K562 (cell line): ENCODE results near the gene PPP2R2D. TPM values are rescaled to one million over a fixed set of nuclear protein-coding genes. Genes with fewer than 3 reads are reported as not detected.

Experiments used
- ATAC-seq: fragments of 200-7000 bp; cut with Tn5 transposase; 3 replicates; pipeline ENCODE4 v1.9.1; 2020; ENCODE audit warnings: moderate library complexity
- BruUV-seq: library from RNA; stranded (reverse); fragments of 400-500 nt; replicated peaks from 2 replicates; lab custom pipeline; 2021; lab: Mats Ljungman, UMichigan
- CTCF ChIA-PET: fragments of 300-600 bp; formaldehyde crosslinking; extraction: SDS; loops from one replicate; lab custom pipeline; 2021; ENCODE audit warnings: low intra/inter-chr PET ratio; lab: Yijun Ruan, JAX
- POLR2A ChIA-PET: fragments of 300-600, 350-650 bp; sonication (Branson Sonifier 250); formaldehyde crosslinking; extraction: SDS; loops from one replicate; lab custom pipeline; 2021; ENCODE audit warnings: antibody characterized with exemption, inconsistent platforms; lab: Yijun Ruan, JAX
- DNase-seq, 4 experiments: peaks; one replicate each; pipeline versions ENCODE4 v3.0.0 to v3.0.0-alpha.2; 2011 to 2018; ENCODE audit warnings: low spot score in 3 of 4, mixed read lengths in 3 of 4; ENCODE audit errors: extremely low read depth in 1 of 4
- FAIRE-seq: peaks from 2 replicates; lab custom pipeline; 2011; peaks lifted over from hg19 to GRCh38; lab: Jason Lieb, UNC
- H2AFZ ChIP-seq: 2 replicates; pipeline ENCODE4 v1.6.0; 2011; ENCODE audit warnings: low read depth, low read length, control low read depth, inconsistent platforms
- H3K27ac ChIP-seq: fragments of 200-600 bp; 3 replicates; pipeline ENCODE4 v1.8.0; 2011; ENCODE audit warnings: low read depth, mild to moderate bottlenecking, control low read depth, inconsistent platforms, low read length, moderate library complexity, mixed read lengths; ENCODE audit errors: extremely low read depth
- H3K27me3 ChIP-seq, 2 experiments: fragments of 300-600 bp in 1 of 2; 2 replicates in 1 of 2; 3 replicates in 1 of 2; pipeline versions ENCODE4 v1.6.0 to v1.8.0; 2011; ENCODE audit warnings: inconsistent platforms in 2 of 2, low read length in 2 of 2, mild to moderate bottlenecking in 1 of 2, mixed read lengths in 1 of 2, moderate library complexity in 1 of 2; ENCODE audit not compliant: control insufficient read depth in 2 of 2, insufficient read depth in 2 of 2
- H3K36me3 ChIP-seq: fragments of 300-600 bp; 3 replicates; pipeline ENCODE4 v1.8.0; 2011; ENCODE audit warnings: mild to moderate bottlenecking, low read length, inconsistent platforms; ENCODE audit not compliant: control insufficient read depth, insufficient read depth
- H3K4me1 ChIP-seq, 2 experiments: fragments of 200-600 bp in 1 of 2; replicated peaks in 1 of 2; 2 replicates in 1 of 2; 3 replicates in 1 of 2; pipeline versions ENCODE4 v1.5.1 to v1.8.0; 2011; ENCODE audit warnings: inconsistent platforms in 2 of 2, low read length in 2 of 2, mild to moderate bottlenecking in 1 of 2, mixed read lengths in 1 of 2, moderate library complexity in 1 of 2; ENCODE audit not compliant: control insufficient read depth in 2 of 2, insufficient read depth in 2 of 2
- H3K4me2 ChIP-seq: 2 replicates; pipeline ENCODE4 v1.6.1; 2011; ENCODE audit warnings: low read length, control low read depth, inconsistent platforms, mixed read lengths; ENCODE audit not compliant: insufficient read depth
- H3K4me3 ChIP-seq: fragments of 200-600 bp; sonication (generic), shearing (Covaris generic); 2 replicates; pipeline ENCODE4 v1.5.1; 2016; ENCODE audit warnings: control low read depth, inconsistent platforms
- H3K79me2 ChIP-seq: fragments of 200-600 bp; 3 replicates; pipeline ENCODE4 v1.8.0; 2011; ENCODE audit warnings: low read length, inconsistent platforms; ENCODE audit not compliant: control insufficient read depth, insufficient read depth
- H3K9ac ChIP-seq, 2 experiments: 2 replicates each; pipeline versions ENCODE4 v1.6.0 to v1.6.1; 2011; ENCODE audit warnings: low read depth in 2 of 2, low read length in 2 of 2, control low read depth in 1 of 2, inconsistent platforms in 1 of 2, mild to moderate bottlenecking in 1 of 2, mixed read lengths in 1 of 2; ENCODE audit not compliant: insufficient read depth in 1 of 2
- H3K9me1 ChIP-seq: one replicate; pipeline ENCODE4 v1.6.0; 2011; ENCODE audit warnings: inconsistent platforms, mild to moderate bottlenecking, low read length, moderate library complexity; ENCODE audit not compliant: control insufficient read depth, insufficient read depth
- H3K9me3 ChIP-seq: replicated peaks from 2 replicates; pipeline ENCODE4 v1.5.1; 2011; ENCODE audit warnings: low read depth, low read length, inconsistent platforms; ENCODE audit not compliant: control insufficient read depth, insufficient read depth
- H4K20me1 ChIP-seq: replicated peaks from 2 replicates; pipeline ENCODE4 v1.6.1; 2011; ENCODE audit warnings: low read length, inconsistent platforms, mixed read lengths; ENCODE audit not compliant: control insufficient read depth, insufficient read depth
- ARID3B ChIP-seq: fragments of 250-450 bp; sonication (Bioruptor Pico); IDR thresholded peaks from 2 replicates; pipeline ENCODE4 v1.4.0; 2020; ENCODE audit warnings: borderline replicate concordance
- MTA3 ChIP-seq: fragments of 450-650 bp; formaldehyde crosslinking; IDR thresholded peaks from 2 replicates; pipeline ENCODE4 v1.6.1; 2017; ENCODE audit warnings: mild to moderate bottlenecking, borderline replicate concordance
- NFIC ChIP-seq: fragments of 450-650 bp; IDR thresholded peaks from 2 replicates; pipeline ENCODE4 v1.6.1; 2017; ENCODE audit warnings: mild to moderate bottlenecking, inconsistent platforms
- PHF20 ChIP-seq: fragments of 450-650 bp; IDR thresholded peaks from 2 replicates; pipeline ENCODE4 v1.6.1; 2018; ENCODE audit not compliant: partially characterized antibody
- RERE ChIP-seq: sonication (generic); formaldehyde crosslinking; IDR thresholded peaks from 2 replicates; pipeline ENCODE4 v1.8.0; 2023; ENCODE audit warnings: missing genetic modification reagents, mild to moderate bottlenecking, borderline replicate concordance
- SMAD2 ChIP-seq: fragments of 150-350 bp; IDR thresholded peaks from 2 replicates; pipeline ENCODE4 v1.6.1; 2014; ENCODE audit warnings: low read depth, mild to moderate bottlenecking, low read length
- SMARCA5 ChIP-seq: fragments of 450-650 bp; IDR thresholded peaks from 2 replicates; pipeline ENCODE4 v1.6.1; 2016
- SUPT5H ChIP-seq: fragments of 450-650 bp; IDR thresholded peaks from 2 replicates; pipeline ENCODE4 v1.6.1; 2016
- ZFPM2 ChIP-seq: fragments of 250-450 bp; sonication (Bioruptor Pico); IDR thresholded peaks from 2 replicates; pipeline ENCODE4 v1.5.1; 2022; ENCODE audit warnings: mild to moderate bottlenecking
- WGBS: fragments of 100-300 bp; shearing (Covaris generic); methylation state at CpG from one replicate; pipeline ENCODE4 v1.1.6; 2016; ENCODE audit warnings: low coverage, mixed read lengths; ENCODE audit not compliant: insufficient coverage; ENCODE audit errors: missing lambda C conversion rate; 5-methylcytosine and 5-hydroxymethylcytosine counted together
- in situ Hi-C: fragments of 300-500 bp; cut with MboI; formaldehyde crosslinking; loops from 4 replicates; pipeline ENCODE4 v1.15.0; 2018; ENCODE audit warnings: inconsistent platforms, mixed read lengths
- intact Hi-C: fragments of 100-400 bp; cut with micrococcal nuclease; formaldehyde crosslinking; loops from 2 replicates; pipeline ENCODE4 v1.14.2; 2022
- polyA plus RNA-seq, 8 experiments: library from polyadenylated mRNA; depleted of rRNA in 4 of 8; stranded (reverse) in 5 of 8; unstranded in 3 of 8; fragments of >200 nt; fragmentation: Nextera tagmentation in 2 of 8; fragmentation: Illumina TruSeq in 1 of 8; extraction: Ambion mirVana in 2 of 8; extraction: Trizol in 1 of 8; gene quantifications; 2 replicates each; pipeline versions ENCODE4 v1.2.1 to v1.2.3, GENCODE V29; 2011 to 2014; ENCODE audit warnings: inconsistent platforms in 1 of 8, missing spikeins in 1 of 8
- total RNA-seq, 7 experiments: library from RNA; depleted of rRNA in 6 of 7; stranded (reverse); fragments of >200 nt in 6 of 7; fragmentation: Illumina TruSeq in 2 of 7; extraction: Trizol in 2 of 7; gene quantifications; 2 replicates each; pipeline versions ENCODE4 v1.2.1 to v1.2.3, GENCODE V29; 2011 to 2021; ENCODE audit warnings: low replicate concordance in 1 of 7
- TF ChIP-seq, protein P1 (sequence below): fragments of 250-450 bp; sonication (Bioruptor Pico); IDR thresholded peaks from 2 replicates; pipeline ENCODE4 v1.8.0; 2022; ENCODE audit warnings: moderate library complexity, mild to moderate bottlenecking, inconsistent platforms
- TF ChIP-seq, protein P2 (sequence below): fragments of 450-650 bp; formaldehyde crosslinking; IDR thresholded peaks from 2 replicates; pipeline ENCODE4 v1.4.0; 2022; ENCODE audit warnings: missing genetic modification characterization

Gene PPP2R2D
- total and polyA plus RNA-seq, 9 of the 15 experiments (the other 6 are each of a cell fraction or from before 2014, with no cell fraction given): 1.9 to 37.0 (median 26.8) TPM

DNA sequence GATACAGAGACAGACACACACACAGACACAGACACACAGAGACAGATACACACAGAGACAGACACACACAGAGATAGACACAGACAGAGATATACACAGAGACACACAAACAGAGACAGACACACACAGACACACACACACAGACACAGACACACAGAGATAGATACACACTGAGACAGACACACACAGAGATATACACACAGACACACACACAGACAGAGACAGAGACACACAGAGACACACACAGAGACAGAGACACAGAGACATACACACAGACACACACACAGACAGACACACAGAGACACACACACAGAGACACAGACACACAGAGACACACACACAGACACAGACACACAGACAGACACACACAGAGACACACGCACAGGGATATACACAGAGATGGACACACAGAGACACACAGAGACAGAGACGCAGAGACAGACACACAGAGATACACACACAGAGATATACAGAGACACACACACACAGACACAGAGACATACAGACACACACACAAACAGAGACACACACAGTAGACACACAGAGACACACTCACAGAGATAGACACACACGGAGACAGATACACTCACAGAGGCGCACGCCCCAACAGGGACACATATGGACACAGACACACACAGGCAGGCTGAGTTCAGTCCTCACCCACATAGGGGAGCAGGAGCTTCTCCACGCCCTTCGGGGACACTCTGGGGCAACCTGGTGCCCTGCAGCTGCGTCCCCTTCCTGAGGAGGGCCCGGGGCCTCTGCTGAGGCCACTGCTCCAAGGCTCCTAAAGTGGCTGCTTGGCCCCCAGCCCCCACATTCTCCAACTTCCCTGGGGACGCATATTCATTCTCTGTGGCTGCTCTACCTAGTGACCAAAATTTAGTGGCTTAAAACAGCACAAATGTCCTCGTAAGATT lies 10.3 kb upstream of the PPP2R2D start:
- Histone ChIP-seq H2AFZ (peak overlapping the region; percentile 89; the same call in 1 of the 2 replicates), H3K9me1 (no peaks in the 10 kb centered on the region), H4K20me1 (no peaks in the 10 kb centered on the region), H3K9ac (peak overlapping the region in 1 of 2 experiments; percentile 93; a peak in 1 of 4 replicates), H3K27me3 (no peaks in the 10 kb centered on the region), H3K4me3 (no peak overlapping the region), H3K9me3 (no peaks in the 10 kb centered on the region), H3K4me1 (peaks cover 37 to 48% of the 10 kb centered on the region in 2 experiments), H3K27ac (no peak overlapping the region), H3K79me2 (peaks cover 12% of the 10 kb centered on the region; the same call in 2 of the 3 replicates), H3K36me3 (no peaks in the 10 kb centered on the region), H3K4me2 (peak overlapping the region; percentile 89)
- ATAC-seq (peak; percentile 7; the same call in 2 of the 3 replicates), DNase-seq (no peak), FAIRE-seq (no peak)
- CTCF ChIA-PET: no interaction called here
- in situ Hi-C loops: no loop called here
- intact Hi-C loops: loop anchor here (5.0 kb wide), 1 partner anchor 42 kb away; no protein-coding TSS in a partner anchor
- no TSS peak for BruUV-seq
- POLR2A ChIA-PET: interaction anchor here (0.5 to 0.6 kb wide), 2 partner anchors 111 to 1610 kb away, joined by 3 to 4 read pairs; no protein-coding TSS in a partner anchor
- 79% methylated on average over 9 of the region's 11 CpGs for WGBS
- TF ChIP-seq SMAD2 (no peak), ARID3B (CRISPR knock-in tag) (no peak), RERE (no peak), NFIC (peak; percentile 22; the same call in 1 of the 2 replicates), SUPT5H (0 out of 2 replicates have a peak, but pooled peaks have one; percentile 24), SMARCA5 (peak; percentile 54), PHF20 (peak; percentile 33), ZFPM2 (no peak), MTA3 (no peak)
- TF ChIP-seq, protein P1, sequence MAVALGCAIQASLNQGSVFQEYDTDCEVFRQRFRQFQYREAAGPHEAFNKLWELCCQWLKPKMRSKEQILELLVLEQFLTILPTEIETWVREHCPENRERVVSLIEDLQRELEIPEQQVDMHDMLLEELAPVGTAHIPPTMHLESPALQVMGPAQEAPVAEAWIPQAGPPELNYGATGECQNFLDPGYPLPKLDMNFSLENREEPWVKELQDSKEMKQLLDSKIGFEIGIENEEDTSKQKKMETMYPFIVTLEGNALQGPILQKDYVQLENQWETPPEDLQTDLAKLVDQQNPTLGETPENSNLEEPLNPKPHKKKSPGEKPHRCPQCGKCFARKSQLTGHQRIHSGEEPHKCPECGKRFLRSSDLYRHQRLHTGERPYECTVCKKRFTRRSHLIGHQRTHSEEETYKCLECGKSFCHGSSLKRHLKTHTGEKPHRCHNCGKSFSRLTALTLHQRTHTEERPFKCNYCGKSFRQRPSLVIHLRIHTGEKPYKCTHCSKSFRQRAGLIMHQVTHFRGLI (CRISPR knock-in tag): no peak
- TF ChIP-seq, protein P2, sequence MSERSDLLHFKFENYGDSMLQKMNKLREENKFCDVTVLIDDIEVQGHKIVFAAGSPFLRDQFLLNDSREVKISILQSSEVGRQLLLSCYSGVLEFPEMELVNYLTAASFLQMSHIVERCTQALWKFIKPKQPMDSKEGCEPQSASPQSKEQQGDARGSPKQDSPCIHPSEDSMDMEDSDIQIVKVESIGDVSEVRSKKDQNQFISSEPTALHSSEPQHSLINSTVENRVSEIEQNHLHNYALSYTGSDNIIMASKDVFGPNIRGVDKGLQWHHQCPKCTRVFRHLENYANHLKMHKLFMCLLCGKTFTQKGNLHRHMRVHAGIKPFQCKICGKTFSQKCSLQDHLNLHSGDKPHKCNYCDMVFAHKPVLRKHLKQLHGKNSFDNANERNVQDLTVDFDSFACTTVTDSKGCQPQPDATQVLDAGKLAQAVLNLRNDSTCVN (CRISPR knock-in tag): 0 out of 2 replicates have a peak, but pooled peaks have one; percentile 68
